Measurements from ENCODE around the gene DUSP1. TPM values are rescaled to one million over a fixed set of nuclear protein-coding genes. Genes with fewer than 3 reads are reported as not detected.
A peak's percentile ranks its signal among the peaks of the same experiment; 100 is the strongest.

DUSP1 gene
- total and polyA plus RNA-seq, 9 of the 15 experiments (the other 6 are each of a cell fraction or from before 2014, with no cell fraction given): 2.1 to 14.2 (median 8.5) TPM

DNA sequence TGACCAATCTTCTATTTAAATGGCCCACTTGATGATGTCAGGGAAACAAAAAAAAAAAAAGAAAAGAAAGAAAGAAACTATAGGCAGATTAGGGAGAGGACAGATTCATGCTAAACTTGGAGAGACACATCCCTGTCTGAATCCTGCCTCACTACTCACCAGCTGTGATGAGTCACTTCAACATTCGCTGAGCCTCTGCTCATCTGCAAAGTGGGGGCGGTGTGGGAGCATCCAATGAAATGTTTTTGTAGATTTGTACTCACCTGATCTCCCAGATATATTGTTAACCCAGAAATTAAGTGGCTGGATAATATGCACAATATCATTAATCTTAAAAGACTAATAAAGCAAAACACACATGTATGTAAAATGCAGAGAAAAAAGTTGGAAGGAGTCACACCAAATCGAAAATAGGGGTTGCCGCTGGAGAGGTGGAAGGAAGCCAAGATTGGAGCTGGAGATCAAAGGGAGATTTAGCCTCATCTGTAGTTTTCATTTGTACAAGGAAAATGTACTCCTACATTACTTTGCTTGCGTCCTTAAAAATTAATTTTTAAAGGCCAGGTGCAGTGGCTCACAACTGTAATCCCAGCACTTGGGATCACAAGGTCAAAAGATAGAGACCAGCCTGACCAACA, 46.0 kb upstream of the DUSP1 start (continued):
- TF ChIP-seq HDAC3 (IDR thresholded peaks at IDR 0.05; ENCODE audit: borderline replicate concordance, partially characterized antibody) (no peak), HEY1 (CRISPR knock-in tag; IDR thresholded peaks at IDR 0.05; ENCODE audit: borderline replicate concordance) (no peak), ZNF146 (CRISPR knock-in tag; IDR thresholded peaks at IDR 0.05; ENCODE audit: unreplicated experiment) (no peak), ZNF41 (CRISPR knock-in tag; conservative IDR thresholded peaks at IDR 0.05) (no peak), LARP7 (IDR thresholded peaks at IDR 0.05) (no peak), EGR1 (conservative IDR thresholded peaks at IDR 0.05) (peak; percentile 93), BRD4 (IDR thresholded peaks at IDR 0.05) (no peak), EHMT2 (IDR thresholded peaks at IDR 0.05) (no peak), NCOA6 (IDR thresholded peaks at IDR 0.05) (no peak), NFIC (IDR thresholded peaks at IDR 0.05) (peak; percentile 73), RCOR1 (IDR thresholded peaks at IDR 0.05; ENCODE audit: borderline replicate concordance in 1 of 2, low read depth in 2 of 2, low read length in 2 of 2) (peak in 1 of 2 experiments; percentile 45; a peak in 1 of 4 replicates), THRAP3 (IDR thresholded peaks at IDR 0.05; ENCODE audit: borderline replicate concordance) (no peak), FOS (IDR thresholded peaks at IDR 0.05; ENCODE audit: extremely low read depth, insufficient read length) (peak; percentile 17), TOE1 (IDR thresholded peaks at IDR 0.05; ENCODE audit: borderline replicate concordance) (no peak), TOE1 (CRISPR knock-in tag; IDR thresholded peaks at IDR 0.05; ENCODE audit: borderline replicate concordance, low read depth) (no peak), BCOR (IDR thresholded peaks at IDR 0.05) (no peak)
- TF ChIP-seq, protein P1, sequence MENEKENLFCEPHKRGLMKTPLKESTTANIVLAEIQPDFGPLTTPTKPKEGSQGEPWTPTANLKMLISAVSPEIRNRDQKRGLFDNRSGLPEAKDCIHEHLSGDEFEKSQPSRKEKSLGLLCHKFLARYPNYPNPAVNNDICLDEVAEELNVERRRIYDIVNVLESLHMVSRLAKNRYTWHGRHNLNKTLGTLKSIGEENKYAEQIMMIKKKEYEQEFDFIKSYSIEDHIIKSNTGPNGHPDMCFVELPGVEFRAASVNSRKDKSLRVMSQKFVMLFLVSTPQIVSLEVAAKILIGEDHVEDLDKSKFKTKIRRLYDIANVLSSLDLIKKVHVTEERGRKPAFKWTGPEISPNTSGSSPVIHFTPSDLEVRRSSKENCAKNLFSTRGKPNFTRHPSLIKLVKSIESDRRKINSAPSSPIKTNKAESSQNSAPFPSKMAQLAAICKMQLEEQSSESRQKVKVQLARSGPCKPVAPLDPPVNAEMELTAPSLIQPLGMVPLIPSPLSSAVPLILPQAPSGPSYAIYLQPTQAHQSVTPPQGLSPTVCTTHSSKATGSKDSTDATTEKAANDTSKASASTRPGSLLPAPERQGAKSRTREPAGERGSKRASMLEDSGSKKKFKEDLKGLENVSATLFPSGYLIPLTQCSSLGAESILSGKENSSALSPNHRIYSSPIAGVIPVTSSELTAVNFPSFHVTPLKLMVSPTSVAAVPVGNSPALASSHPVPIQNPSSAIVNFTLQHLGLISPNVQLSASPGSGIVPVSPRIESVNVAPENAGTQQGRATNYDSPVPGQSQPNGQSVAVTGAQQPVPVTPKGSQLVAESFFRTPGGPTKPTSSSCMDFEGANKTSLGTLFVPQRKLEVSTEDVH (IDR thresholded peaks at IDR 0.05; ENCODE audit: low read depth, partially characterized antibody): no peak
- TF ChIP-seq, protein P2, sequence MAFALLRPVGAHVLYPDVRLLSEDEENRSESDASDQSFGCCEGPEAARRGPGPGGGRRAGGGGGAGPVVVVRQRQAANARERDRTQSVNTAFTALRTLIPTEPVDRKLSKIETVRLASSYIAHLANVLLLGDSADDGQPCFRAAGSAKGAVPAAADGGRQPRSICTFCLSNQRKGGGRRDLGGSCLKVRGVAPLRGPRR (CRISPR knock-in tag; IDR thresholded peaks at IDR 0.05): no peak
- TF ChIP-seq, protein P3, sequence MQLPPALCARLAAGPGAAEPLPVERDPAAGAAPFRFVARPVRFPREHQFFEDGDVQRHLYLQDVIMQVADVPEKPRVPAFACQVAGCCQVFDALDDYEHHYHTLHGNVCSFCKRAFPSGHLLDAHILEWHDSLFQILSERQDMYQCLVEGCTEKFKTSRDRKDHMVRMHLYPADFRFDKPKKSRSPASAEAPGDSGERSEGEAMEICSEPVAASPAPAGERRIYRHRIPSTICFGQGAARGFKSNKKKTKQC (CRISPR knock-in tag; IDR thresholded peaks at IDR 0.05): no peak
- TF ChIP-seq, protein P4, sequence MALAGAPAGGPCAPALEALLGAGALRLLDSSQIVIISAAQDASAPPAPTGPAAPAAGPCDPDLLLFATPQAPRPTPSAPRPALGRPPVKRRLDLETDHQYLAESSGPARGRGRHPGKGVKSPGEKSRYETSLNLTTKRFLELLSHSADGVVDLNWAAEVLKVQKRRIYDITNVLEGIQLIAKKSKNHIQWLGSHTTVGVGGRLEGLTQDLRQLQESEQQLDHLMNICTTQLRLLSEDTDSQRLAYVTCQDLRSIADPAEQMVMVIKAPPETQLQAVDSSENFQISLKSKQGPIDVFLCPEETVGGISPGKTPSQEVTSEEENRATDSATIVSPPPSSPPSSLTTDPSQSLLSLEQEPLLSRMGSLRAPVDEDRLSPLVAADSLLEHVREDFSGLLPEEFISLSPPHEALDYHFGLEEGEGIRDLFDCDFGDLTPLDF (CRISPR knock-in tag; IDR thresholded peaks at IDR 0.05): no peak
- TF ChIP-seq, protein P5, sequence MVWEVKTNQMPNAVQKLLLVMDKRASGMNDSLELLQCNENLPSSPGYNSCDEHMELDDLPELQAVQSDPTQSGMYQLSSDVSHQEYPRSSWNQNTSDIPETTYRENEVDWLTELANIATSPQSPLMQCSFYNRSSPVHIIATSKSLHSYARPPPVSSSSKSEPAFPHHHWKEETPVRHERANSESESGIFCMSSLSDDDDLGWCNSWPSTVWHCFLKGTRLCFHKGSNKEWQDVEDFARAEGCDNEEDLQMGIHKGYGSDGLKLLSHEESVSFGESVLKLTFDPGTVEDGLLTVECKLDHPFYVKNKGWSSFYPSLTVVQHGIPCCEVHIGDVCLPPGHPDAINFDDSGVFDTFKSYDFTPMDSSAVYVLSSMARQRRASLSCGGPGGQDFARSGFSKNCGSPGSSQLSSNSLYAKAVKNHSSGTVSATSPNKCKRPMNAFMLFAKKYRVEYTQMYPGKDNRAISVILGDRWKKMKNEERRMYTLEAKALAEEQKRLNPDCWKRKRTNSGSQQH (CRISPR knock-in tag; IDR thresholded peaks at IDR 0.05): no peak
- TF ChIP-seq, protein P6, sequence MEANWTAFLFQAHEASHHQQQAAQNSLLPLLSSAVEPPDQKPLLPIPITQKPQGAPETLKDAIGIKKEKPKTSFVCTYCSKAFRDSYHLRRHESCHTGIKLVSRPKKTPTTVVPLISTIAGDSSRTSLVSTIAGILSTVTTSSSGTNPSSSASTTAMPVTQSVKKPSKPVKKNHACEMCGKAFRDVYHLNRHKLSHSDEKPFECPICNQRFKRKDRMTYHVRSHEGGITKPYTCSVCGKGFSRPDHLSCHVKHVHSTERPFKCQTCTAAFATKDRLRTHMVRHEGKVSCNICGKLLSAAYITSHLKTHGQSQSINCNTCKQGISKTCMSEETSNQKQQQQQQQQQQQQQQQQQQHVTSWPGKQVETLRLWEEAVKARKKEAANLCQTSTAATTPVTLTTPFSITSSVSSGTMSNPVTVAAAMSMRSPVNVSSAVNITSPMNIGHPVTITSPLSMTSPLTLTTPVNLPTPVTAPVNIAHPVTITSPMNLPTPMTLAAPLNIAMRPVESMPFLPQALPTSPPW (CRISPR knock-in tag; IDR thresholded peaks at IDR 0.05): peak; percentile 52
